Measurements from ENCODE around the gene OTX1. TPM values are rescaled to one million over a fixed set of nuclear protein-coding genes. Genes with fewer than 3 reads are reported as not detected.

Gene OTX1
- total and polyA plus RNA-seq, 2 donors (not counting 3 experiments of a cell fraction or from before 2014, with no cell fraction given): not detected

DNA sequence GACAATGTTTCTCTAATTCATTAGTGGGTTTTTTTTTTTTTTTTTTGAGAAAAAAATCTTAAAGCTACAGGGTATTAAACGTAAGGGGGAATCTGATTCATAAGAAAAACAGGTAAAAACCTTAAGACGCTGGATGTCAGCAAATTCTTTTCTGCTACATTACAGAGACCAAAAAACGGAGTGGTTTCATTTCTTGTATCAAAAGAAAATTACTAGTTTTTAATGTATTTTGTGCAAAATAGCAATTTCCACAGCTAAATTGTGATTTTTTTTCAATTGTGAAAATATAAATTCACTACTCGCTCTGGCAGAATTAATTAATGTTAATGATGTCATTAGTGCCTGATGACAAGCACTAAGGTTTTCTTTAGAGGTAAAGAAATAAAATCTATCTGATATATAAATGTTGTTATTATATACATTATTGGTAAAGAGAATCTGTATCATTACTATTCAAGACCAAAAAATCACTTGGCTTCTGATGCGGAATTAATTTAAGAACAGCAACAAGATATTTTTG lies 9.9 kb downstream of the OTX1 start:
- H3K9me1 ChIP-seq (replicated peaks; ENCODE audit: control insufficient read depth, extremely low read depth, insufficient read depth, low read length): no peaks in the 10 kb centered on the region
- peaks cover 63 to 98% of the 10 kb centered on the region in 2 experiments for H3K27me3 ChIP-seq (ENCODE audit: control insufficient read depth in 2 of 2, insufficient read depth in 2 of 2, low read length in 2 of 2)
- no peak overlapping the region for H2AFZ ChIP-seq (ENCODE audit: low read depth, low read length)
- H3K27ac ChIP-seq (ENCODE audit: insufficient read depth, low read depth, low read length): no peak overlapping the region
- ChIA-PET POLR2A (no interaction called here), CTCF (interaction anchor here (0.8 to 1.1 kb wide), 3 partner anchors 10 to 483 kb away, joined by 3 read pairs; partner anchors contain the start of gene OTX1)
- no peak overlapping the region for H3K4me2 ChIP-seq (ENCODE audit: insufficient read depth, low read length)
- intact Hi-C loops (cut with micrococcal nuclease): loop anchor here (5.0 to 10.0 kb wide), 2 partner anchors 364 to 427 kb away; no protein-coding TSS in a partner anchor
- dilution Hi-C loops (cut with MboI; ENCODE audit: extremely low pct_ligation_motif_present, low sequenced_read_pairs): no loop called here
- H3K79me2 ChIP-seq (ENCODE audit: control insufficient read depth, insufficient read depth, low read length): no peaks in the 10 kb centered on the region
- no peak overlapping the region for H3K9ac ChIP-seq (replicated peaks; ENCODE audit: extremely low read depth, insufficient read depth, low read length)
- no peak overlapping the region for H3K4me3 ChIP-seq (replicated peaks in 1 of 3; ENCODE audit: insufficient read depth in 1 of 3, low read depth in 1 of 3, low read length in 3 of 3)
- no peaks in the 10 kb centered on the region for H3K9me3 ChIP-seq (replicated peaks; ENCODE audit: control insufficient read depth, insufficient read depth, low read length)
- no peaks in the 10 kb centered on the region for H4K20me1 ChIP-seq (replicated peaks; ENCODE audit: control insufficient read depth, extremely low read depth, insufficient read depth, low read length)
- DNase-seq (ENCODE audit: low read depth, low spot score) (no peak), FAIRE-seq (no peak)
- no peak for TF ChIP-seq POLR2AphosphoS5 (IDR thresholded peaks at IDR 0.05; ENCODE audit: insufficient read depth, low read depth, low read length)
- no peak for TF ChIP-seq JUN (IDR thresholded peaks at IDR 0.05; ENCODE audit: borderline replicate concordance, insufficient read depth, insufficient read length, low read depth)
- no peaks in the 10 kb centered on the region for H3K36me3 ChIP-seq (ENCODE audit: control insufficient read depth in 2 of 2, extremely low read depth in 1 of 2, insufficient read depth in 2 of 2, low read length in 2 of 2)
- no TSS peak for BruUV-seq (replicated peaks)
- H3K4me1 ChIP-seq (ENCODE audit: control insufficient read depth, extremely low read depth, insufficient read depth, low read length): peaks cover 22% of the 10 kb centered on the region

DNA sequence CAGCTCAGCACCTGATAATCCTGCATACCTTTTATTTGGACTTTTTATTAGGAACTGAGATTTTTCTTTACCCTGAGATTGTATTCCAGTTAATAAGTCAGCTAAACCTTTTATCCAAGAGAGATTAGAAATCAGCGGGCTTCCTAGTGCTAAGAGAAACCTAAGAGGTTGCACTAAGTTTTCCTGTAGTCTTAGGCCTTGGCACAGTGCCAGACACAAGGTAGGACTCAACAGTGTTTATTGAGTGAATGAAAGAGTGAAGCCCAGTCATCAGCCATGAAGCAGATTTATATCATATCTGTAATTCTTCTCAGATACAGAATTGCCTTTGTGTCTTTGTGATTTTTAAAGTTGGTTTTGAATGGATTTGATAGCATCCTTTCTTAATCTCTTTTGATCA lies 13.6 kb downstream of the OTX1 start:
- BruUV-seq (replicated peaks): no TSS peak
- intact Hi-C loops (cut with micrococcal nuclease): loop anchor here (5.0 to 10.0 kb wide), 2 partner anchors 361 to 423 kb away; no protein-coding TSS in a partner anchor
- peaks cover 51 to 93% of the 10 kb centered on the region in 2 experiments for H3K27me3 ChIP-seq (ENCODE audit: control insufficient read depth in 2 of 2, insufficient read depth in 2 of 2, low read length in 2 of 2)
- no peaks in the 10 kb centered on the region for H3K9me3 ChIP-seq (replicated peaks; ENCODE audit: control insufficient read depth, insufficient read depth, low read length)
- ChIA-PET CTCF (no interaction called here), POLR2A (no interaction called here)
- no peaks in the 10 kb centered on the region for H3K9me1 ChIP-seq (replicated peaks; ENCODE audit: control insufficient read depth, extremely low read depth, insufficient read depth, low read length)
- no peak overlapping the region for H2AFZ ChIP-seq (ENCODE audit: low read depth, low read length)
- H3K9ac ChIP-seq (replicated peaks; ENCODE audit: extremely low read depth, insufficient read depth, low read length): no peak overlapping the region
- H4K20me1 ChIP-seq (replicated peaks; ENCODE audit: control insufficient read depth, extremely low read depth, insufficient read depth, low read length): no peaks in the 10 kb centered on the region
- no peak overlapping the region for H3K4me3 ChIP-seq (replicated peaks in 1 of 3; ENCODE audit: insufficient read depth in 1 of 3, low read depth in 1 of 3, low read length in 3 of 3)
- H3K4me1 ChIP-seq (ENCODE audit: control insufficient read depth, extremely low read depth, insufficient read depth, low read length): no peaks in the 10 kb centered on the region
- H3K36me3 ChIP-seq (ENCODE audit: control insufficient read depth in 2 of 2, extremely low read depth in 1 of 2, insufficient read depth in 2 of 2, low read length in 2 of 2): no peaks in the 10 kb centered on the region
- DNase-seq (ENCODE audit: low read depth, low spot score) (no peak), FAIRE-seq (no peak)
- H3K4me2 ChIP-seq (ENCODE audit: insufficient read depth, low read length): no peak overlapping the region
- TF ChIP-seq GATA2 (IDR thresholded peaks at IDR 0.05; ENCODE audit: insufficient read depth, insufficient read length, low read depth, low read length): no peak
- TF ChIP-seq EZH2 (IDR thresholded peaks at IDR 0.05; ENCODE audit: borderline replicate concordance, low read depth, low read length, severe bottlenecking): no peak
- TF ChIP-seq, protein P1, sequence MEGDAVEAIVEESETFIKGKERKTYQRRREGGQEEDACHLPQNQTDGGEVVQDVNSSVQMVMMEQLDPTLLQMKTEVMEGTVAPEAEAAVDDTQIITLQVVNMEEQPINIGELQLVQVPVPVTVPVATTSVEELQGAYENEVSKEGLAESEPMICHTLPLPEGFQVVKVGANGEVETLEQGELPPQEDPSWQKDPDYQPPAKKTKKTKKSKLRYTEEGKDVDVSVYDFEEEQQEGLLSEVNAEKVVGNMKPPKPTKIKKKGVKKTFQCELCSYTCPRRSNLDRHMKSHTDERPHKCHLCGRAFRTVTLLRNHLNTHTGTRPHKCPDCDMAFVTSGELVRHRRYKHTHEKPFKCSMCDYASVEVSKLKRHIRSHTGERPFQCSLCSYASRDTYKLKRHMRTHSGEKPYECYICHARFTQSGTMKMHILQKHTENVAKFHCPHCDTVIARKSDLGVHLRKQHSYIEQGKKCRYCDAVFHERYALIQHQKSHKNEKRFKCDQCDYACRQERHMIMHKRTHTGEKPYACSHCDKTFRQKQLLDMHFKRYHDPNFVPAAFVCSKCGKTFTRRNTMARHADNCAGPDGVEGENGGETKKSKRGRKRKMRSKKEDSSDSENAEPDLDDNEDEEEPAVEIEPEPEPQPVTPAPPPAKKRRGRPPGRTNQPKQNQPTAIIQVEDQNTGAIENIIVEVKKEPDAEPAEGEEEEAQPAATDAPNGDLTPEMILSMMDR (IDR thresholded peaks at IDR 0.05; ENCODE audit: extremely low read depth in 1 of 2, insufficient read depth in 1 of 2, low read depth in 1 of 2, low read length in 2 of 2): no peak
- TF ChIP-seq JUN (IDR thresholded peaks at IDR 0.05; ENCODE audit: borderline replicate concordance, insufficient read depth, insufficient read length, low read depth): no peak
- TF ChIP-seq FOS (IDR thresholded peaks at IDR 0.05; ENCODE audit: borderline replicate concordance, insufficient read depth, low read length): no peak
- TF ChIP-seq, protein P2, sequence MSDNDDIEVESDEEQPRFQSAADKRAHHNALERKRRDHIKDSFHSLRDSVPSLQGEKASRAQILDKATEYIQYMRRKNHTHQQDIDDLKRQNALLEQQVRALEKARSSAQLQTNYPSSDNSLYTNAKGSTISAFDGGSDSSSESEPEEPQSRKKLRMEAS (IDR thresholded peaks at IDR 0.05; ENCODE audit: insufficient read depth, insufficient read length): no peak
- TF ChIP-seq POLR2AphosphoS5 (IDR thresholded peaks at IDR 0.05; ENCODE audit: insufficient read depth, low read depth, low read length): no peak
- no peak for TF ChIP-seq POLR2A (IDR thresholded peaks at IDR 0.05; ENCODE audit: low read depth, low read length)
- TF ChIP-seq MYC (IDR thresholded peaks at IDR 0.05; ENCODE audit: low read depth, low read length): no peak
- H3K79me2 ChIP-seq (ENCODE audit: control insufficient read depth, insufficient read depth, low read length): no peaks in the 10 kb centered on the region
- no peak overlapping the region for H3K27ac ChIP-seq (ENCODE audit: insufficient read depth, low read depth, low read length)
- dilution Hi-C loops (cut with MboI; ENCODE audit: extremely low pct_ligation_motif_present, low sequenced_read_pairs): no loop called here

Data from endothelial cell of umbilical vein (primary cell).